ENCODE data around the gene VOPP1. TPM values are rescaled to one million over a fixed set of nuclear protein-coding genes. Genes with fewer than 3 reads are reported as not detected.

The VOPP1 gene
- total RNA-seq, 1 donor from 2014 or later: 53.7 TPM

DNA sequence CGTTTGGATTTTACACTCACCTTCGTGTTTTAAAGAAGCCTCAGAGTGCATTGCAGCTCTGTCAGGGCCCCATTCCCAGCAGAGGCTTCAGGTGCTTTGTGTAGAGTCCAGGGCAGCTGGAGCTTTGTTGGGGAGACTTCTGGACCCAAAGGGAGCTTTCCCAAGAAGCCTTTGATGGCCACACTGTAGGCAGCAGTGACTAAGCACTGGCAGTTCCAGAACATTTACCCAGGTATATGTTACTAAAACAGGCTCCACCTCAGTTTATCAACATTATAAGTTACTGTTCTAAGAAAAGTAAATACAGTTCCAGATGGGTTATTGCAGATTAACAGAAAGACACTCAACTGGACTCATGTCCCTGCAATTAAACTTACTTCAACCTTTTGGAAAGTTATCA is 140.4 kb downstream of the VOPP1 start:
- H3K4me3 Mint-ChIP-seq (ENCODE audit: low read depth): no peak overlapping the region
- H3K27ac Mint-ChIP-seq: no peak overlapping the region
- no peaks in the 10 kb centered on the region for H3K9me3 Mint-ChIP-seq
- no peaks in the 10 kb centered on the region for H3K27me3 Mint-ChIP-seq (ENCODE audit: low read depth)
- intact Hi-C loops (cut with micrococcal nuclease): loop anchor here (2.0 kb wide), 1 partner anchor 167 kb away; no protein-coding TSS in a partner anchor
- no peak for DNase-seq (ENCODE audit: low spot score)
- no peaks in the 10 kb centered on the region for H3K36me3 Mint-ChIP-seq (ENCODE audit: low read depth)
- H3K4me1 Mint-ChIP-seq (ENCODE audit: low read depth): peaks cover 10% of the 10 kb centered on the region

DNA sequence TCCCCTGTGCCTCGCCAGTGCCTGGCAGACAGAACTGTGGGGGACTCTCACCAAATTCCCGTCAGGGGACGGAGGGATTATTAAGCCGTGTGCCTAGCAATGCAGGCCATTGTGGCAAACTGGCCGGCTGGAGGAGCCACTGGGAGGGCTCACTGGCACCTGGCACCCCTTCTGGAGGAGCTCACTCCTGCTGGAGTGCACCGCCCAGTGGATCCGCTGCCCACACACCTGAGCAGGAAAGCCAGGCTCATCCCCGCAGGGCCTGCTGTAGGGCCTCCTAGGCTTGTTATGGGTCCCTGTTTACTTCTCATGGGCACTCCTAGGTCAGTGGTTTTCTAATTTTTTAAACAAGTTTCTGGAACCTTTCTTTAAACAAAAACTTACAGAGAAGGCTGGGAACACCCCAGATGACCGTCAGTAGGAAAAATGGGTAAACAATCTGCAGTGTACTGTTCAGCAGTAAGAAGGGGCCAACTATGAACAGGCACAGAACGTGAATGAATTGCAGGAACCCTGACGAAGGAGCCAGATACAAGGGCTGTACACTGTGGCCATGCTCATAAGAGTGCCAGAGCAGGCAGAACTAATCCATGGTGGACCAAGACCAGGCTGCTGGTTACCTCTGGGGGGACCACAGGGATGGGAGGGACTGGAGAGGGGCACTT is 142.3 kb downstream of the VOPP1 start:
- H3K4me3 Mint-ChIP-seq (ENCODE audit: low read depth): no peak overlapping the region
- DNase-seq (ENCODE audit: low spot score): no peak
- H3K36me3 Mint-ChIP-seq (ENCODE audit: low read depth): peaks cover 6% of the 10 kb centered on the region
- intact Hi-C loops (cut with micrococcal nuclease): no loop called here
- H3K4me1 Mint-ChIP-seq (ENCODE audit: low read depth): peaks cover 10% of the 10 kb centered on the region
- H3K9me3 Mint-ChIP-seq: no peaks in the 10 kb centered on the region
- H3K27ac Mint-ChIP-seq: no peak overlapping the region
- no peaks in the 10 kb centered on the region for H3K27me3 Mint-ChIP-seq (ENCODE audit: low read depth)

DNA sequence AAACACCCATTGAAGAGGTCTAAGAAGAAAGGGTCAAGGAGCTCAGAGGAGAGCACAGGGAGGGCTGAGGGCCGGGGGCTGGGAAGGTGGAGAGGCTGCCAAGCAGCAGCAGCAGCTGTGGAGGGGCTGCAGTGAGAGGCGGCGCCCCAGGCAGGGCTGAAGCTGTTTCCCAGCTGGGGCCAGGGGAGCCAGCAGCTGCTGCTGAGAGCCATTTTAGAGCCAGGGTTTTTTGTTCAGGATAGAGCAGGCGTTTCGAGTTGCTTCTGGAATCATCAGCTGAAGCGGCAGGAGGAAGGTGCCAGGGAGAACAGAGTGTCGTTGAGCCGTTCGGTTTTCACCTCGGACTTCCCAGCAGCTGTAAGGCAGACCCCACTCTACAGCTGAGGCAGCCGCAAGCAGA is 144.5 kb downstream of the VOPP1 start:
- H3K27ac Mint-ChIP-seq: peak overlapping the region; percentile 72
- peaks cover 6% of the 10 kb centered on the region for H3K4me1 Mint-ChIP-seq (ENCODE audit: low read depth)

DNA sequence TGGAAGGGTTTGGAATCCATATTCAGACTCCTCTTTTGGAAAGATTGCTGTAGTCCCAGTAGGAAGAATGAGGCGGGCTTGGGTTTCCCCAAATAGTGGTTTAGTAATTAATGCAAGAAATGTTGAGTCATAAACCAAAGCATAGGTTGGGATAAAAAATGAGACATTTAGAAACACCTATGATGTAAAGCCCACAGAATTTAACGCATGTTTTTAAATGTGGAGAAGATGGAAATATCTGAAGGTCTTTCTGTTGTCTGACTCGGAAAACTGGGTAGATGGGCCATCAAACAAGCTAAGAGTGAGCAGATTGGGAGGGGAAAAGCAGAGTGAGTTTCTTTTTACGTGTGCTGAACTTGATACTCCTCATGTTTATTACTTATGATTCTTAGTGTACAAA is 145.0 kb downstream of the VOPP1 start:
- intact Hi-C loops (cut with micrococcal nuclease): no loop called here
- Mint-ChIP-seq H3K9me3 (no peaks in the 10 kb centered on the region), H3K4me3 (ENCODE audit: low read depth) (no peak overlapping the region), H3K36me3 (ENCODE audit: low read depth) (peaks cover 6% of the 10 kb centered on the region), H3K27ac (peak overlapping the region; percentile 72), H3K27me3 (ENCODE audit: low read depth) (no peaks in the 10 kb centered on the region), H3K4me1 (ENCODE audit: low read depth) (peaks cover 6% of the 10 kb centered on the region)
- no peak for DNase-seq (ENCODE audit: low spot score)

More for the DNA sequence above, 144.5 kb downstream of the VOPP1 start:
- Mint-ChIP-seq H3K9me3 (no peaks in the 10 kb centered on the region), H3K4me3 (ENCODE audit: low read depth) (no peak overlapping the region), H3K27me3 (ENCODE audit: low read depth) (no peaks in the 10 kb centered on the region), H3K36me3 (ENCODE audit: low read depth) (peaks cover 6% of the 10 kb centered on the region)
- DNase-seq (ENCODE audit: low spot score): no peak
- intact Hi-C loops (cut with micrococcal nuclease): no loop called here

DNA sequence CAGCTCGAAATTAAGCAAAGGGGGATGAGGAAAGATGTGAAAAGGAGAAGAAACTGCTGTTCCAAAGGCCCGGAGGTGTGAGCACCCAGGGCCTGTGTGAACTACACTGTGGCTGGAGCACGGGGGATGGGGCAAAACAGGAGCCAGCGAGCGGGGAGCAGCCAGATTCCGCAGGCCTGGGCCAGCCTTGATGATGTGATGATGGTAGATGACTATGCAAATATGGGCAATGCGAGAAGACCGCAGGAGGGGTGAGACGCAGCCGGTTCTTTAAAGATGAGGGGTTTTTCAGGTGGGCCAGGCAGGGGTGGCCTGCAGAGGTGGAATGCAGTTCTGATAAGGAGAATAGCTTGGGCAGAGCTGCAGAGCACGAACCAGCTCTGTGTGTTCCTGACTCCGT is 145.6 kb downstream of the VOPP1 start:
- no peaks in the 10 kb centered on the region for H3K27me3 Mint-ChIP-seq (ENCODE audit: low read depth)
- intact Hi-C loops (cut with micrococcal nuclease): no loop called here
- H3K4me3 Mint-ChIP-seq (ENCODE audit: low read depth): no peak overlapping the region
- peaks cover 6% of the 10 kb centered on the region for H3K4me1 Mint-ChIP-seq (ENCODE audit: low read depth)
- no peak for DNase-seq (ENCODE audit: low spot score)
- H3K27ac Mint-ChIP-seq: no peak overlapping the region
- peaks cover 6% of the 10 kb centered on the region for H3K36me3 Mint-ChIP-seq (ENCODE audit: low read depth)
- H3K9me3 Mint-ChIP-seq: no peaks in the 10 kb centered on the region

DNA sequence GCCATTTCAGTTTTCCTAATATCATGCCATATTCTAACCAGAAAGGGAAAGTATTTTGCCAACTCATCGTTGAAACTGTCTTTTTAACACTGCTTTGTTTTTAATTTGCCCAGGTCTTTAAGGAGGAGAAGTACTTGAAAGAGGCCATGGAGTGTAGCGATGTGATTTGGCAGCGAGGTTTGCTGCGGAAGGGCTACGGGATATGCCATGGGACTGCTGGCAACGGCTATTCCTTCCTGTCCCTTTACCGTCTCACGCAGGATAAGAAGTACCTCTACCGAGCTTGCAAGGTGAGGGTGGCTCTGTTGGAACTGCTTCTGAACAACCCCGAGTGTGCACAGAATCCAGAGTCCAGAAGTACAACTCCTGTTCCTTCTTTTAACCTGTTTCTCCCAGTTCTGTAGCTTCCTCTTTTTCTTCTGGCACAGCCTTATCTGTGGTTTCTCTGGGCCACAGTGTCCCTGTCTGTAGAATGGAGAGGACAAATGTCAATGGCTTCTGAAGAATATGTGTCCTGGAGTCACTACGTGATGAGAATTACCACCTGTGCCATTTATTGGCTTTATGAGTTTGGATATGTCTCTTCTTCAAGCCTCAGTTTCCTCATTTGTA is 147.1 kb downstream of the VOPP1 start:
- H3K27me3 Mint-ChIP-seq (ENCODE audit: low read depth): no peaks in the 10 kb centered on the region
- no peak overlapping the region for H3K27ac Mint-ChIP-seq
- intact Hi-C loops (cut with micrococcal nuclease): no loop called here
- H3K9me3 Mint-ChIP-seq: no peaks in the 10 kb centered on the region
- DNase-seq (ENCODE audit: low spot score): no peak
- peaks cover 6% of the 10 kb centered on the region for H3K4me1 Mint-ChIP-seq (ENCODE audit: low read depth)
- no peak overlapping the region for H3K4me3 Mint-ChIP-seq (ENCODE audit: low read depth)
- H3K36me3 Mint-ChIP-seq (ENCODE audit: low read depth): peaks cover 6% of the 10 kb centered on the region

DNA sequence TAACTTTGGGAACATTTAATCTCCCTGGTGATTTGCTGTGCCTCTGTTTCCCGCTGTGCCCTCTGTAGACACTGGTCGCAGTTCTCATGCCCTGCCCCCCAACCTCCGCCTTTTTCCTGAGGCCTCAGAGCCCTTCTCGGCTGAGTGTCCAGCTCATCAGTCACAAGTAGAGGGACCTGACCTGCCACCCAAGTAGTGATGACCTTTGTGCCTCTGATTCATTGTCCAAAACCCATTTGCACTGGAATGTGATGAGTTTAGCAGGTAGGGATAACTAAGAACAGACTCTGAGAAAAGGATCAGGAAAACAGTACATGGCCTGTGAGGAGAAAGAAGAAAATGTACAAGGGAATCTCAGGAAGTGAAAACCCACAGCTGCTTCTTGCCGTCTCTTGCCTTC is 148.4 kb downstream of the VOPP1 start:
- DNase-seq (ENCODE audit: low spot score): no peak
- intact Hi-C loops (cut with micrococcal nuclease): loop anchor here (5.0 kb wide), 1 partner anchor 108 kb away; no protein-coding TSS in a partner anchor
- no peak overlapping the region for H3K4me3 Mint-ChIP-seq (ENCODE audit: low read depth)
- no peaks in the 10 kb centered on the region for H3K9me3 Mint-ChIP-seq
- H3K27me3 Mint-ChIP-seq (ENCODE audit: low read depth): no peaks in the 10 kb centered on the region
- H3K36me3 Mint-ChIP-seq (ENCODE audit: low read depth): peaks cover 6% of the 10 kb centered on the region
- H3K27ac Mint-ChIP-seq: no peak overlapping the region
- H3K4me1 Mint-ChIP-seq (ENCODE audit: low read depth): peaks cover 6% of the 10 kb centered on the region

DNA sequence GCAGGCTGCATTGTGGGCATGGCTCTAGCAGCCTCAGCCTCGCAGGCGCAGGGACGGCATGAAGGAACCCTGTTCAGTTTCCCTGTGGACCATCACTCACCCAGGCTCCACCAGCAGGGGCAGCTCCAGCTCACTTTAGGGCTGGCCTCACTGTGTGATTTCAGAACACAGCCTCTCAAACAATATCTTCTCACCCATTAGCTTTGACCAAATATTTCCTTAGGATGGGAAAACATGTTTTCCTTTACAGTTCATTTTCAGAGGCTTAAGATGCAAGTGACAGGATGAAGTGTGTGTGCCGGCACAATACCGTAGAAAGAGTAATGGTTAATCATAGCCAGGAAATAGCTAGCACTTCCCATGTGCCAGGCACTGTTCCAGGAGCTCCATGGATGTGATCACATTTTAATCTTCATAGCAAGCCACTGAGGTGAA is 149.0 kb downstream of the VOPP1 start:
- DNase-seq (ENCODE audit: low spot score): no peak
- intact Hi-C loops (cut with micrococcal nuclease): loop anchor here (5.0 kb wide), 1 partner anchor 109 kb away; no protein-coding TSS in a partner anchor
- H3K4me3 Mint-ChIP-seq (ENCODE audit: low read depth): no peak overlapping the region
- H3K36me3 Mint-ChIP-seq (ENCODE audit: low read depth): peaks cover 6% of the 10 kb centered on the region
- no peaks in the 10 kb centered on the region for H3K27me3 Mint-ChIP-seq (ENCODE audit: low read depth)
- H3K9me3 Mint-ChIP-seq: no peaks in the 10 kb centered on the region
- H3K4me1 Mint-ChIP-seq (ENCODE audit: low read depth): peaks cover 6% of the 10 kb centered on the region
- H3K27ac Mint-ChIP-seq: no peak overlapping the region

Other genes with a start within 250 kb of the VOPP1 start
- 8.6 and 9.5 TPM in 2 replicates for gene LANCL2, start 207.2 kb downstream of the VOPP1 start, total RNA-seq

All from activated T-helper 2 cell treated with anti-CD3 and anti-CD28 coated beads, Interferon-gamma antibody, Interleukin-2, Interleukin-4, amounts not matched to agents 10 μg/mL and 5 μg/mL and 100 μg/mL, durations not matched to agents 14 hours and 24 hours and 36 hours (primary cell).